LHCN-M2 (cell line): Measurements from ENCODE around the gene TMSB15B. TPM values are rescaled to one million over a fixed set of nuclear protein-coding genes. Genes with fewer than 3 reads are reported as not detected.

Source experiments
- total RNA-seq: library from RNA; depleted of rRNA; stranded (reverse); fragments of >200 nt; gene quantifications from 2 replicates; pipeline ENCODE4 v1.2.3, GENCODE V29; 2014; rRNA removed

Gene TMSB15B
- total RNA-seq, 1 experiment from 2014 or later, result 8.1 TPM

Other genes starting within 250 kb of the TMSB15B start
- 0.17 TPM in 1 of 2 replicates, not detected in the other for gene PLP1, start 185.8 kb upstream of the TMSB15B start, total RNA-seq
- gene RAB9B, start 130.4 kb upstream of the TMSB15B start, total RNA-seq, result under 0.01 and 0.13 TPM in 2 replicates
- gene H2BW1, start 51.1 kb downstream of the TMSB15B start, total RNA-seq, result not detected in 2 replicates
- not detected in 2 replicates for gene H2BW2, start 77.3 kb downstream of the TMSB15B start, total RNA-seq
- gene TMSB15C, start 113.6 kb downstream of the TMSB15B start, total RNA-seq, result 3.2 and 4.7 TPM in 2 replicates
- gene ZCCHC18, start 149.9 kb downstream of the TMSB15B start, total RNA-seq, result 0.64 TPM in 1 of 2 replicates, not detected in the other
- 5.6 and 5.9 TPM in 2 replicates for gene SLC25A53, start 194.4 kb downstream of the TMSB15B start, total RNA-seq
- gene FAM199X, start 203.8 kb downstream of the TMSB15B start, total RNA-seq, result 20.6 and 22.5 TPM in 2 replicates